Activated CD8-positive, alpha-beta memory T cell treated with anti-CD3 and anti-CD28 coated beads, Interleukin-2, amount 50 U/mL, for 4 hours (primary cell): ENCODE results near the gene WDPCP.
"Not testable (repeated sequence)": the region's sequence is repeated elsewhere in the genome, so short reads cannot be mapped to it uniquely, and the experiment has no call there.

ENCODE experiments used
- DNase-seq: peaks from one replicate; pipeline ENCODE4 v3.0.0-alpha.2; 2020

Gene WDPCP

GRCh38 chr2:63588385-63589147, at the start of gene WDPCP, which contains the start of gene MDH1:
Gene WDPCP, minus strand, starts transcription at chr2:63588477. Its CDS starts 206 bp downstream, at chr2:63588271.
Gene MDH1, plus strand, starts transcription at chr2:63588963. Its CDS starts 81 bp downstream, at chr2:63589044.
- DNase-seq: peak; percentile 90

GRCh38 chr2:63632382-63632781, 44.1 kb upstream of the WDPCP start:
- no peak for DNase-seq

GRCh38 chr2:63631501-63631900, 43.2 kb upstream of the WDPCP start:
- no peak for DNase-seq

DNA sequence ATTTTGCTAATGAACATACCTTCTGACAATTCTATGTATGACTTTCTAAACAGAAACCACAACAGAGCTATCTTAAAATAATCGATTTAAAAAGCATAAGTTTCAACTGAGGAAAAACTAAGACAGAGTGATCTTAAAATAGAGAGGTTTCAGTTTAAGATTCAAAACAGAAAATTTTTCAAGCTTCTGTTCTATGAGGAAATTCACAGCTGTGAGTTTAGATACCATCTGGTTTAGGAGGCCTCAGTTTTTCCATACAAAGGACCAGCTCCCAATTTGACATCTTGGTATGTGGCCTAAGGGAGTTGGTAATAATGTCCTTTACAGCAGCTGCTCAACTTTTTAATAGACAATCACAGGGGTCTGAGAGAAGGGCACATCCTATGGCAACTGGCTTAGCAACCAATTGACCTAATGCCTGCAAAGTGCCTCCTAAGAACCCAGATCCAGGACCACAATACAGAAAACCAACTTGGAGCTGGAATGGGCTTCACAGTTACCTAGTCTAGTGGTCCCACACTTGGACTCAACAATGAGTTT, 40.2 kb upstream of the WDPCP start:
- DNase-seq: no peak

DNA sequence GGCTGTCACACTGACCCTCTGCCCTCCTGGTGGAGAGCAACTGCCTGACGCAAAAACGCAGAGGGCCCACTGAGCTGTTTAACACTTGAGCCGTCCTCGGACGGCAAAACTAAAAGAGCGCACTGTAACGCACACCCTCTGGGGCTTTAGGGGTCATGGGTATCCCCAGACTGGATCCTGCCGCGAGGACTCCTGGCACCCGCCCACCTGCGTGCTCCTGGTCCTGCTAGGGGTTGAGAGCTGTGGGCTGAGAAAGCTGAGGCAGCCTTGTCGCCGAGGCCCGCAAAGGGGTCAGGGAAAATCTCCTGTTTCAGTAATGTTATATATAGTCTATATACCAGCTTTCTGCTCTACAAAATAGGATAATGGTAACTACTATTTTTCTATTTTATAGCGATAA, 39.6 kb upstream of the WDPCP start:
- DNase-seq: no peak

GRCh38 chr2:63623763-63624162, 35.5 kb upstream of the WDPCP start:
- not testable (repeated sequence) for DNase-seq

DNA sequence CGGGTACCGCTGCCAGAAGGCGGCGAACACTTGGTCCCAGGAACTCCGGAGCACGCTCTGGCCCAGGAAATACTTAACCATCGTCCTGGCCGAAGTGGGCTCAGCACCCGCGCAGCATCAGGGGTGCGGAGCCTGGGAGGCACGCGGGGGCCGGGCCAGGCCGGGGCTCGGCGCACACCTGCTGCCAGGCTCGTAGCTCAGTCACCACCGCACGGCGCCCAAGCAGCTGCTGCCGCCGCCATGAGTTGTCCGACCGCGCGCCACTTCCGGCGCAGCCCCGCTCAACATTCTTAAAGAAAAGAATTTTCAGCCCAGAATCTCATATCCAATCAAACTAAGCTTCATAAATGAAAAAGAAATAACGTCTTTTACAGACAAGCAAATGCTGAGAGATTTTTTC, 34.5 kb upstream of the WDPCP start:
- no peak for DNase-seq

DNA sequence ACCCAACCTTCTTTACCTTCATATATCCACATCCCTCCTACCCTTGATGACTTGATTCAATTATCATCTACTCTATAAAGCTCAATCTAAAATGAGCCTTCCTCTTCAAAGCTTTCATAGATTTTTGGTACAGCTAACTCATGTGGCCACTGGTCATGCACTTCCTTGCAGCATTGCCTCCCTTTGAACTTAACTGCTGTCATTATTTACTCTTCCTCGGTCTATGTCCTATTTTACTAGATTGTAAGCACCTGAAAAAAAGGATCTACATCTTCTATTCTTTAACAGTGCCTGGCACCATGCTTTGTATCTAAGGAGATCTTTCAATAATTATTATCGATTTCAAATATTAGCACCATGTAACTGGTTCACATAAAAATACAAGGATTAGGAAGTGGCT, 31.1 kb upstream of the WDPCP start:
- no peak for DNase-seq

DNA sequence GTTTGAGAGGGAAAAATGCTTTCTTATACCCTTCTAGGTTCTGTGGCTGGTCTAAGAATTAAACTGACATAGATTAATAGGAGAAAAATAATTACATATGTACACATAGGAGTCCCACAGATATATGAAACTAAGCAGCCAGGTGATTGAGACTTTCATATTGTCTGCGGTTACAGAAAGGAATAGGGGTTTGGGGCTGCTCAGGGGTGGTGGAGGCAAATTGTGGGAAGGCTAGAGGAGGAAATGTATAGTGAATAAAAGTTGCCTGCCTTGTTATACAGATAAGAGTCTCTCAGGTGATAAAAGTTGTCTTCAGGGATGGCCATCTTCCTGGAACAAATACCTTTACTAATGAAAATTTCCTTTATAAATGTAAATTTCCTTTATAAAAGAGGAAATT, 29.1 kb upstream of the WDPCP start:
- no peak for DNase-seq

DNA sequence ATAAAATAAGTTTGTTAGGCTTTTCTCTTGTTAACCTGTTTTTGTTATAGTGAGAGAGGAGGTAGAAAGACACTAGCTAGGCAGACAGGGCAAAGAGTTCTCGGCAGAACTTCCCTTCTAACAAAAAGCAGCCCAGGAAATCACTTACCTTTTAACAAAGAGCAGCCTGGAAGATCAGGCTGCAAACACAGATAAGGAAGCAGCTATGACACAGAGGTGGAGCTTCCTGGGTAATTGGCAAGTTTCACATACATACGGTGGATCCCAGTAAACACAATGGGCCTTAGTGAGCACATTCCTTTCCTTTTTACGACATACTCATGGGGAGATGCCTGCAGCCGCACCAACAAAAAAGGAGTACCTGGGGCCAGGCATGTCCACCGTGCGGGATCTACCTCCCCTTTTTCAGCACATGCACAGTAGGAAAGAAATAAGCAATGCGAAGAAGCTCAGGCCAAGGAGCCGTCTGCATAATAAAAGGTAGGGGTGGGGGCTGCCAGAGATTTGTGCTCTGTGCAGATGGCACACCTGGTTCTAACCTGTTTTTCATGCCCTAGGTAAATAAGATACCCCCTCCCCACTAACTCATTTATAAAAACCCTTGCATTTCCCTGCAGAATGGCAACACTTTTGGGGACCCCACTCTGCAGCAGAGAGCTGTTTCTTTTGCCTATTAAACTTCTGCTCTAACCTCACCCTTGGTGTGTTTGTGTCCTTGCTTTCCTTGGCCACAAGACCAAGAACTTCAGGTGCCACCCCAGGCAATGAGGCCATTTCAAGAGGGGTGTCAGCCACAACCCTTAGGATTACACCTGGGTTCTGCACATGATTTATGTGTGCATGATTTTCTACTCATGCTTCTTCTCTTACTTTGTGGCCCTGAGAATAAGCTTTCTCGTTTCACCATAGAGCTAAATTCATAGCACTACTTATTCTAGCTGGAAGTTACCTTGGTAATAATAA, 27.0 kb upstream of the WDPCP start:
- no peak for DNase-seq

GRCh38 chr2:63614448-63614968, 26.2 kb upstream of the WDPCP start:
- DNase-seq: no peak

DNA sequence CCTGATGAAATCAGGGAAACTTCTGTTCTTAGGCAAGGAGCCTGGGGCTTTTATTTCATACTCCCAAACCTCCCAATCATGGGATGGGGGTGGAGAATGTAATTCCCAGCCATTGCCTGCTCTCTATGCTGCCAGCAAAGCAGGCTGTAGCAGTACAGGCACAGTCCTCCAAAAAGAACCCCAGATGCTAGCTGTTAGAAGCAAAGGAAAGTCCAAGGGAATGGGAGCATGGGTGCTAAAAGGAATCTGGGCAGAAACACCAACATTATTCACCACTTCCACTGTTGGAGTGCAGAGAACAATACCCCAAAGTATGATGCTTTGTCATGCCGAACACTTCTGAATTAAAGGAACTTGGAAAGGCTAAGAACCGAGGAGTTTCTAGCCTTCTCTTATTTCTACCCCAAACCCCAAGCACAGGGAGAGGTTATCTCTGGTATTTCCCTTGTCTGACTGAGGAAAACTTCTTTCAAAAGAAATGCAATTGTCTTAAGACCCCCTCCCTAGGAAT, 25.2 kb upstream of the WDPCP start:
- DNase-seq: no peak

DNA sequence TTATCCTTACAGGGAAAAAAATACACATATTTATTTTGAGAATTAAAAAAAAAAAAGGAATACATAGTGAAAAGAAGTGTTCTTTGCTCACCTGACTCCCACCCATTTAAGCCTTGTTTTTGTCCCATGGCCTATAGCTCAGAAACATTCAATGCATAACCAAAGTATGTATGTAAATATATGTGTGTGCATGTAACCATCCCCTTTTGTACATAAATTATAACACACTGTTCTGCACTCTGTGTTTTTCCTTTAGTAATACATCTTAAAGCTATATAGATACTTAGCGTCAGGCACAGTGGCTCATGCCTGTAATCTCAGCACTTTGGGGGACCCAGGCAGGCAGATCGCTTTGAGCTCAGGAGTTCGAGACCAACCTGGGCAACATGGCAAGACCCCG, 22.2 kb upstream of the WDPCP start:
- DNase-seq: no peak

DNA sequence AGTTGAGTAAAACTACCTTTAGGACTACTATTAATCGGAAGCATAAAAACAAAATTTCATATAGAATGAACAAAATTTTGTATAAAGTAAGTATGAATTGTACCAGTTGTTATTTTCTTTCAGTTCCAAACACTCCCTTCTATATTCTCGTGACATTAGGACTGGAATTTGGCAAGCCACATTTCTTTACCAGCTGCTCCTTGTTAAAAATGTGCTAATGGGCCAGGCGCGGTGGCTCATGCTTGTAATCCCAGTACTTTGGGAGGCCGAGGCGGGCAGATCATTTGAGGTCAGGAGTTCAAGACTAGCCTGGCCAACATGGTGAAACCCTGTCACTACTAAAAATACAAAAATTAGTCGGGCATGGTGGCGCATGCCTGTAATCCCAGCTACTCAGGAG, 20.6 kb upstream of the WDPCP start:
- not testable (repeated sequence) for DNase-seq

DNA sequence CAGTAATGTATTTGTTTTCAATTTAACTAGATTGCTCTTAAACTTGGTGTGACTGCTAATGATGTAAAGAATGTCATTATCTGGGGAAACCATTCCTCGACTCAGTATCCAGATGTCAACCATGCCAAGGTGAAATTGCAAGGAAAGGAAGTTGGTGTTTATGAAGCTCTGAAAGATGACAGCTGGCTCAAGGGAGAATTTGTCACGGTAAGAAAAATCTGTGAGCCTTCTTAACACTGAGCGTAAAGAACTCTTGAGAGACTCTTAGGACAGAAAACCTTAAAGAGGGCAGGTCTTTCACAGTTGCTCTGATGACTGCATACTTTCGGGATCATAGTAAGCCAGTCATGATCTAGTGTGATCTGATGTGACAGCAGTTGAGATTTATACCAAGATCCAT, 16.4 kb upstream of the WDPCP start:
- no peak for DNase-seq

GRCh38 chr2:63600881-63601460, 12.7 kb upstream of the WDPCP start:
- DNase-seq: no peak

DNA sequence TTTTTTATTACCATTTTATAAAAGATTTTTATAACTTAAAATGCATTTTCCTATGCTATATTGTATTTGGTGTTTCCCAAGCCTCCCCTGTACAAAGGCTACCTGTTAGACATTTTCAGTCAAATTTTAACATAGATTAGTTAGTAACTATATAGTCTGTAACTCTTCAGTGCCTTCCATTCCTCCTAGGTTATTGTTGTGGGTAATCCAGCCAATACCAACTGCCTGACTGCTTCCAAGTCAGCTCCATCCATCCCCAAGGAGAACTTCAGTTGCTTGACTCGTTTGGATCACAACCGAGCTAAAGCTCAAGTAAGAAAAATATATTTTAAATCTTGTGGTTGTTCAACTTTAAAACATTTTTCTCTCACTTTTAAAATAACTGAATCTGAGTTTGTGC, 10.7 kb upstream of the WDPCP start:
- no peak for DNase-seq

GRCh38 chr2:63596401-63596883, 8.2 kb upstream of the WDPCP start:
- no peak for DNase-seq

- DNase-seq: no peak
Observed at GRCh38 chr2:63594660-63595059, 6.4 kb upstream of the WDPCP start.

GRCh38 chr2:63591566-63592175, 3.4 kb upstream of the WDPCP start:
- DNase-seq: no peak

DNA sequence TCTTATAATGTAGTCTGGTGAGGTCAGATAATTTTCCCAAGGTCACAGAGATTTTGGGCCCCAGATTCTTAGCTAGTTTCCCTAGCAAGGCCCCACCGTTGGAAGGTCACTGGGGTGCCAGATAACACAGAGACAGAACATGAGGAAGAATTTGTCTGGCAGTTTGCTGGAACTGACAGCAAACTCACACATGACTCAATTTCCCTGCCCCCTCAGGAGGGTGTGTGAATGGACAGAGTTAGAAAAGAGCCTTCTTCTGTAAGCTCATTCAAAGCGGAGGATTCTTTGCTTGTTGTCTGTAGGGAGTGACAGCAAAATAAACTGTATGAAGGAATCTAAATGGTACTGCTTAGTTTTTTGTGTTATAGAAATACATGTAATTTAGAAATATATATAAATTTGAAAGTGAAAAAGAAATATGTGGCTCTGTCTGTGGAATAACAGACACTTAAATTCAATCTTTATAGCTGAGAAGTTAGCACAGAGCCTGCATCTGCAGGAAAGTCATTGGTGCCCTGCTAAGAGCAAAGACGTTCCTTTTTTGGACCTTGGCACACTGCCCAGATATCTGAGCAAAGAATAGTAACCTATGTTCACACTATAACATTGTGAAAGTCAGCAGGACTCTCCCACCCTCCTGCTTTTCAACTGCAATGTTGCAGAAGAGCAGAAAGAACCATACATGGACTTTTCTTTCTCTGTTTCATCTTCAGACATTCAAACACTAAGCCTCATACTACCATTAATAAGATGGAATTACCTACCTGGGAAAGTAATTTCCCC, 2.5 kb upstream of the WDPCP start:
- DNase-seq: no peak
